SKM-1 treated with dmso at 0.1 percent for 144 hours (cell line): ENCODE data around the gene MTHFD2.
"Not testable (repeated sequence)": the region's sequence is repeated elsewhere in the genome, so short reads cannot be mapped to it uniquely, and the experiment has no call there.

Experiments
- DNase-seq: peaks from one replicate; lab custom pipeline; 2025; ENCODE audit not compliant: unreplicated experiment; lab: John Stamatoyannopoulos, UW

MTHFD2 gene

DNA sequence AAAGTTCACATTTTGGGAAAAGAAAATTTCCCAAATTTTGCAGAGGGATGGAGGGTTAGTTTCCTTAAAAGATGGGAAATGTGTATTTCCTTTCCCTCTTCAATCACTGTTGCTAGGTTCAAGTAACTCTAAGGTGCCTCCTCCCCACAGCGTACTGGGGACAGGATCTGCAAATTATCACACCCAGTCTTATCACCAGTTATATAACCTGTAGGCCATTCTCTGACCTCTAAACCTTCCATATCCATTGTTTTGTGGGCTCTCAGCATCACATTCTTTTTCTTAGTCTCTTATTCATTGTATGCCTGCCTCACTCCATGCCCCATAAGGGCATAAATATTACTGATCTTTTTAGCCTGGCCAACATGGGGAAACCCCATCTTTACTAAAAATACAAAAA lies 3.6 kb upstream of the MTHFD2 start:
- no peak for DNase-seq

GRCh38 chr2:74197049-74197448 lies 1.4 kb upstream of the MTHFD2 start:
- DNase-seq = no peak

- DNase-seq = no peak
Measured at GRCh38 chr2:74198023-74198460, 373 bp upstream of the MTHFD2 start.

DNA sequence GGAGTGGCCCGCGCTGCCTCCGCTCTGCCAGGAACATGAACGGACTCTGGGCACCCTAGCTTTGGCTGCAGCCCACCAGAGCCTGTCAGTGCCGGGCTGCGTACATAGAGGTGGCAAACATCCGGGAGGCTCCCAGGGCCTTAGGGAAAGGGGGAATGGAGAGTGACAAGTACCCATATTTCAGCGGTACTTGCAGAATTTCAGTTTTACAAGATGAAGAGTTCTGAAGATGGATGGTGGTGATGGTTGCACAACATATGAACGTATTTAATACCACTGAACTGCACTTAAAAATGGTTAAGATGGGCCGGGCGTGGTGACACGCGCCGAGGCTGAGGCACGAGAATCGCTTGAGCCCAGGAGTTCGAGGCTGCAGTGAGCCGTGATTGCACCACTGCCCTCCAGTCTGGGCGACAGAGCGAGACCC lies 873 bp downstream of the MTHFD2 start:
- DNase-seq = no peak

DNA sequence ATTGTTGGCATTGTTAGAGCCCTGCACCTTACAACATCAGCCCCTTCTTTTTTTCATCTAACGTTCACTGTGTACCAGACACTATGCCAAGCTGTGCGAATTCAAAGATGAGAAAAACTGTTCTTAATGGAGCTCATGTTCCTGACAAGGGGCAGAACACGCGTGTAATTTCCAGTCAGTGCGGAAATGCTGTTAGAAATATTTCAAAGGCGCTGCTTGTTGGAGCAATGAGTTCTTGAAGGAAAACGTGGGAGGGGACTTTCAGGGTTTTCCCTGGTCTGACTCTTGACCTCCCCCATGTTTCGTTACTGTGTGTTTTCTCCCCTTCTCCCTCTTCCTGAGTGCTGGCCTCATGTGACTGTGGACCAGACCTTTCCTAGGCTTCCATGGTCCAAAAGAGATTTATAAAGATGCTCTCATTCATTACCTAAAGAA lies 1.5 kb downstream of the MTHFD2 start:
- DNase-seq = no peak

- DNase-seq = no peak
Measured at GRCh38 chr2:74201196-74201595, 2.8 kb downstream of the MTHFD2 start.

- DNase-seq = no peak
Measured at GRCh38 chr2:74201596-74201995, 3.2 kb downstream of the MTHFD2 start.

DNA sequence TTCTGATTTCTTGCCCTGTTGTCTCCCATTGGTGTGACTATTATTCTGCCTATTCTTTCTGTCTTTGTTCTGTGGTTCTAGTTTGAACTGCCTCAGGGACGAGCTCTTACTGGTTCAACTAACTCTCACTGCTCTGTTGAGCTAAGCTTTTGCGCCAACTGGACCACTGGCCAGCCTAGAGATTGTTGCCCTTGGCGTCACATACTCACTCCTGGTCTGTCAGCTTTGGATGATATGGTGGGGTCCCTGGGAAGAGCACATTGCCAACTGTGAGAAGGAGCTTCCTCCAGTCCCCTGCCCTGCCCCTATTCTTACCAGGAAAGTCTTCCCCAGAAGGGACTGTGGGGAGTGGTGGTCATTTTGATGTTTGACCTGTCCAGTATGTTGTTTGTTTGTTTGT lies 6.0 kb downstream of the MTHFD2 start:
- no peak for DNase-seq

GRCh38 chr2:74205113-74205512 lies 6.7 kb downstream of the MTHFD2 start:
- no peak for DNase-seq

- DNase-seq = no peak
Measured at GRCh38 chr2:74205596-74205995, 7.2 kb downstream of the MTHFD2 start.

DNA sequence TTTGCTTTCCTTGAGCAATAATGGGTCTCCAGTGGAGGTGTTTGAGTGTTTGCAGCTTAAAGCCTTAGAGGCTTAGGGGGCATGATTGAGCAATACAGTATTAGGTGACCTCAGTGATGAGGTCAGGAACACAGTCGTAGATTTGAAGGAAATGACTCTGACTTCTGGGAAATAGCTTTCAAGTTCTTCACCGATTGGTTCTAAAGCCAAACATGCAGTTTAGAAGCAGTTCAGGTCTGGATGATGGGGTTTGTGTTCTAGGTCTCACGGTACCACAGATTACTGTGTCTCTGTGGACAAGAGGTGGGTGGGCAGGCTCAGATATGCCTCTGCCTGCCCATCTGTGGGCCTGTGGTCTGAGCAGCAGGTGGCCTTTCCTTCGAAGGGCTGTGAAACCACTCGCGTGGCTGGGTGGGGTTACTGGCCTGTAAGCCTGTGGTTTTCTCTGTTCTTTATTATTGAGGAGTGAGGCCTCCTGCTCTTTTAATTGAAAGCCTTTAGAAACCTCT lies 7.8 kb downstream of the MTHFD2 start:
- peak; percentile 35 for DNase-seq

- DNase-seq = no peak
Measured at GRCh38 chr2:74212702-74213410, 14.4 kb downstream of the MTHFD2 start.

DNA sequence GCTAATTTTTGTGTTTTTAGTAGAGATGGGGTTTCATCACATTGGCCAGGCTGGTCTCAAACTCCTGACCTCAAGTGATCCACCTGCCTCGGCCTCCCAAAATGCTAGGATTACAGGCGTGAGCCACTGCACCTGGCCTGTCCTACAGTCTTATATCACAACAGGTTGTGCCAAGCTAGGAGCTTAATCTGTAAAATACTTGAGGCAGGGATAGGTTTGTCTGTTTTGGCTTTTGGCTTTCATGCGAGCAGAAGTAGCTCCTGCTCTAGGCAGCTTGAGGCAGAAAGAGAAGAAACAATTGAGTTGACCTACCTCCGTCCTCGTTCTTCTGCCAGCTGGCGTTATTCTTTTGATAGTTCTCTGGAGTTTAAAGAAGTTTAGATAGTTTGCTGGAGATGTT lies 17.4 kb downstream of the MTHFD2 start:
- not testable (repeated sequence) for DNase-seq

DNA sequence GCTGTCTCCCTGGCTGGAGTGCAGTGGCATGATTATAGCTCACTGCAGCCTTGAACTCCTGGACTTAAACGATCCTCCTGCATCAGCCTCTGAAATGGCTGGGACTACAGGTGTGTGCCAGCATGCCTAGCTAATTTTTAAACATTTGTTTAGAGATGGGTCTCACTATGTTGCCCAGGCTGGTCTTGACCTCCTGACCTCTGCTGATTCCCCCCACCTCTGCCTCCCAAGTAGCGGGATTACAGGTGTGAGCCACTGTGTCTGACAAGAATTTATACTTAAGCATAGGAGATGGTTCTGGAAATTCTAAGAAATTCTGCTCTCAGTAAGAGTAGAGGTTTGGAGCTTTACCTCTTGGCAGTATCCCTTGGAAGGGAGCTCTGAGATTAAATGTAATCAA lies 18.2 kb downstream of the MTHFD2 start:
- no peak for DNase-seq

DNA sequence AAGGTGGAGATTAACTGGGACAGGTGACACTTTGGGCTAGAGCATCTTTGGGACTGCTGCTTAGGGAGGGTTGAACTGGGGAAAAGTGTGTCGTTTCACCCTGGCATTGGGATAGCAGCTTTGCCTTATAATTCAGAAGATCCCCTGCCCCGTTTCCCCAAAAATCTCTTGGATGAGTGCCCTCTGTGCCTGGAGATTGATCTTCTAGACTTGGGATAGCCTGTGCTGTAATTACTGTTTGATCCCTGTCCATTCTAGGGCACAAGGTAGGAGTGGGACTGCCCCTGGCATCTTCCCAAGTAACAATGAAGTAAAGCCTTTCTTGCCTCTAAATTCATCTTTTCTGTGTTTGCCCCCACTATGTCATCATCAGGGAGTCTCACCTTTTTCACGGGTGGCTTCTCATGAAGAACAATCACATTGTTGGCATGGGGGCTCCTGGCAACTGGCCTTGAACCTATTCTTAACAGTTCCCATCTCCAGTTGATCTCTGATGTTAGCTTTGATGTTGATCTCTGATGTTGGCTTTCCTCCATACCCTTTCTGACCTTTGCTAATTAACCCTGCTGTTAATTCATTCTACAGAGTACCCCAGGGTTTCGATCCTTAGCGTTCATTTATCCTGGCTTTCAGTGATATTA lies 21.6 kb downstream of the MTHFD2 start:
- no peak for DNase-seq

GRCh38 chr2:74221091-74221490 lies 22.7 kb downstream of the MTHFD2 start:
- DNase-seq = no peak

GRCh38 chr2:74221604-74222299 lies 23.3 kb downstream of the MTHFD2 start:
- no peak for DNase-seq

DNA sequence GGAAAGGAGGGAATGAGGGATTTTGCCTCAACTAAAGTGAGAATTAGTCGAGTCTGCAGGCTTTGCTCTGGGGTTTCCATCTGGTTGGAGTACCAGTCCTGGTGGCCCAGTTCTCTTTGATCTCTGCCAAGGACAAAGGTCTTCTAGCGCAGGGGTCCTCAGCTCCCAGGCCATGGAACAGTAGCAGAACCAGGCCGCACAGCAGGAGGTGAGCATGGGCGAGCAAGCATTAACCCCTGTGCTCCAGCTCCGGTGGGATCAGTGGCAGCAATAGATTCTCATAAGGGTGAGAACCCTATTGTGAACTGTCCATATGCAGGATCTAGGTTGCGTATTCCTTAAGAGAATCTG lies 23.9 kb downstream of the MTHFD2 start:
- DNase-seq = no peak

DNA sequence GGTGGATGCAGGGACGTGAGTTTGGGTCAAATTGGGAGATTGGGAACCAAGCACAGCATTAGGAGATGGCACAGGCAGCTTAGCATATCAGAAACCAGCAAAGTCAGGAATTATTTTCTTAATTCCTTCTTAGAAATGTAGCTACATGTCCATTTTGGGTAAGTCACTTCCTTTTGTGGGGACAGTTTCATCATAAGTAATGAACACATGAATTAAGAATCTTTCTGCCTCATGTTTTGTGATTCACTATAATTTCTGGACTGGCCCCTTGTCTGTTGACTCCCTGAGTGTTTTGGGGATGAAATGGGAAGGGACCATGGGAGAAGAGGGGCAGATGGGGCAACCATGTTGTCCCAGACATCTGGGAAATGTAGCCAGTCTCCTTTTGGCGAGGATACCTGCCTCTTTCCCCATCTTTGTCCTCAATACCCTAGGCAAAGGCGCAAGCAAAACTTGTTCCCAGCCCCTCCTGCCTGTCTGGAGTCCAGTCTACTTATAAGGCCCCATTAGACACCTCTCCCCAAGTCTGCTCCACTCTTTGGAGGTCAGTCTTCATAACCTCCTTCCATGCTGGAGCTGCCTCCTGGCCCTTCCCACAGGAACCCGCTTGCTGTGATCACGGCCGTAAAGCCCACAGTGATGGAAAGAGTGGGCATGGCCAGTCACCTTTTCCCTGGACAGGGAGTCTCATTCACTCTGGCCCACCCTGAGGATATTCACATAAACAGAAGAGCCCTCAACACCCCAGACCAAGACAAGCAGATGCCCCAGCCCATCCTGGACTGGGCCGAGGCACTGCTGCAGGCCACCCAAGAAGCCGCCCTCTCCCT lies 25.7 kb downstream of the MTHFD2 start:
- DNase-seq = no peak

GRCh38 chr2:74225698-74226459 lies 27.5 kb downstream of the MTHFD2 start:
- no peak for DNase-seq
